ENCODE results near the gene SPDYE16.
"Not testable (repeated sequence)": the region's sequence is repeated elsewhere in the genome, so short reads cannot be mapped to it uniquely, and the experiment has no call there.

SPDYE16 gene, protein sequence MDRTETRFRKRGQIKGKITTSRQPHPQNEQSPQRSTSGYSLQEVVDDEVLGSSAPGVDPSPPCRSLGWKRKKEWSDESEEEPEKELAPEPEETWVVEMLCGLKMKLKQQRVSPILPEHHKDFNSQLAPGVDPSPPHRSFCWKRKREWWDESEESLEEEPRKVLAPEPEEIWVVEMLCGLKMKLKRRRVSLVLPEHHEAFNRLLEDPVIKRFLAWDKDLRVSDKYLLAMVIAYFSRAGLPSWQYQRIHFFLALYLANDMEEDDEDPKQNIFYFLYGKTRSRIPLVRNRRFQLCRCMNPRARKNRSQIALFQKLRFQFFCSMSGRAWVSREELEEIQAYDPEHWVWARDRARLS

GRCh38 chr7:76543197-76543596 is at the start of gene SPDYE16:
TSS of gene SPDYE16 (minus strand) at chr7:76543297. CDS start at chr7:76541459, 1,838 bp downstream.
- not testable (repeated sequence) for DNase-seq

DNA sequence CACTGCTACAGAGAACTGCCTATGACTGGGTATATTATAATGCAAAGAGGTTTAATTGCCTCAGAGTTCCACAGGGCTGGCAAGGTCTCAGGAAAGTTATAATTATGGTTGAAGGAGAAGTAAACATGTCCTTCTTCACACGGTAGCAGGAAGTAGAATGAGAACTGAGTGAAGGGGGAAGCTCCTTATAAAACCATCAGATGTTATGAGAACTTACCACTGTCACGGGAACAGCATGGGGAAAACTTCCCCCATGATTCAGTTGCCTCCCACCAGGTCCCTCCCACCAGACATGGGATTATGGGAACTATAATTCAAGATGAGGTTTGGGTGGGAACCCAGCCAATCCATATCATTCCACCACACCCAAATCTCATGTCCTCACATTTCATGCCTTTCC is 49.6 kb upstream of the SPDYE16 start:
- DNase-seq, result not testable (repeated sequence)

- DNase-seq, result not testable (repeated sequence)
Observed at GRCh38 chr7:76591602-76592304, 48.7 kb upstream of the SPDYE16 start.

GRCh38 chr7:76591033-76591432 is 47.9 kb upstream of the SPDYE16 start:
- DNase-seq, result not testable (repeated sequence)

DNA sequence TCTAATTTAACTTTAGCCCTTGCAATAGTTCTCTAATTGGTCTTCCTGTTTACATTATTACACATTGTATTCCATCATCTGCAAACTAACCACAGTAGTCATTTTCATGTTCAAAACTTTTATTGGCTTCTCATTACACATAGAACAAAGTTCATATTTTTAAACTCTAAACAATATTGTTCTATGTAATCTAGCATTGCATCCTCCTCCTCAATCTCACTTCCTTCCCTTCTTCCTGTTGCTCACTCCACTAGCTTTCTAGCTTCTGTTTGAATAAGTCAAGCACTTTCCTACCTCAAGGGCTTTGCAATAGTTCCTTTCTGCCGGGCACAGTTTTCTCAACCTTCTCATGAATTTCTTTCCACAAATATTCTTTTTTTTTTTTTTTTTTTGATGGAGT is 45.5 kb upstream of the SPDYE16 start:
- DNase-seq, result not testable (repeated sequence)

- not testable (repeated sequence) for DNase-seq
Observed at GRCh38 chr7:76586585-76587315, 43.7 kb upstream of the SPDYE16 start.

DNA sequence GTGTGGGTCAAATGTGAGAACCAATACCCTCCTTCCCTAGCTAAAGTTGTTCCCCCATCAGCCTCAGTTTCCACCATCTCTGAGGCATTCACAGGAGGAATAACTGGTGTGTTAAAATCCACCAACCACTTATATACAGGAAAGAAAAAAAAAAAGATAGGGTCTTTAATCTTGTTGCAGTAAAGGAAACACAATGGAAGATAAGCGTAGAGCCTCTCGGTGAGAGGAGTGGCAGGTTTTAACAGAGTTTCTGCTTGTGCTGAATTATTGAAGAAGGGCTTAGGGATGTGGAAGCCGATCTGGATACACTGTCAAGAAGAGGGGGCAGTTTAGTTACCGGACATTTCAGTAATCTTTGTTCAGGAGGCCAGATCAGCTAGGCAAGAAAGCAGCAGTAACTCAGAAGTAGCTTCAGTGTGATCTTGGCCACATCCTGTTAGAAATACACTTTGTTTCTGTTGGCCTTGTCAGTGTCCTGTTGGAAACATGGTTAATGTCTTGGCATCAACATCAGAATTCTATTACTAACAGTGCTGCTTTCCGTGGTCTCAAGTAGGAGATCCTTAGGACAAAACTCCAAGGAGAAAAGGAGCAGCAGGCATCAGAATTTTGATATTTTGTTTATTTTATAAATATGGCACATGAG is 40.7 kb upstream of the SPDYE16 start:
- not testable (repeated sequence) for DNase-seq

DNA sequence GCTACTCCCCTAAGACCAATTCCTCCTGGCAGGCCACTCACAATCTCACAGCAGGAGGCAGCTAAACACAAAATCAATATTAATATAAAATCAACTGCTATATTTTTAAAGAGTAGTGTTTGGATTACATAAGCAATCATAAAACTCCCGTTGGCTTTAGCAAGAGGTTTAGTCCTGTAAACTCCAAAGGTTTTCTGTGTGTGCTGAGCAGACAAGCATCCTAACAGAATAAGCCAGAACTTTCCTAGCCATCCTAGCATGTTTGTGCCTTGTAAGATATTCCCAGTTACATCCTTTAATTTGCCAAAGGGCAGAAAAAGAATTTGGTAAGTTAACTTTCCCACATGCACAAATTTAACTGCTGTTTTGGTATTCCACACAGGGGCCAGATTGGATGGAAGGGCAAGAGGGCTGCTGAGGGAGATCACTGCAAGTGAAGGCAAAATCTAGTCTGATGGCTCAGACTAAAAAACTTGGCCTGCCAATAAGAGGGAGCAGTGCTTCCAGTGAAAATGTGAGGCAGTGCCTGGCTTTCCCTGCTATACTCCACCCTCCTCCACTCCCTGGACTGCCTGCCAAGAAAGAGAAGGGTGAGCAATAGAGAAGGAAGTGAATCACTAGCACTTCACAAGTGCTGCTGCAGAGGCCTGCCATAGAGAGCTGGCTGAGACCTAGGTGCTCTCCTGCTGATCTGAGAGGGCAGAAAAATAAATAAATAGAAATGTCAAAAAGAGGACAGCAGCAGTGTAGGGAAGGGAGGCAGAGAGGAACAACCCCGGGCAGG is 39.9 kb upstream of the SPDYE16 start:
- not testable (repeated sequence) for DNase-seq

DNA sequence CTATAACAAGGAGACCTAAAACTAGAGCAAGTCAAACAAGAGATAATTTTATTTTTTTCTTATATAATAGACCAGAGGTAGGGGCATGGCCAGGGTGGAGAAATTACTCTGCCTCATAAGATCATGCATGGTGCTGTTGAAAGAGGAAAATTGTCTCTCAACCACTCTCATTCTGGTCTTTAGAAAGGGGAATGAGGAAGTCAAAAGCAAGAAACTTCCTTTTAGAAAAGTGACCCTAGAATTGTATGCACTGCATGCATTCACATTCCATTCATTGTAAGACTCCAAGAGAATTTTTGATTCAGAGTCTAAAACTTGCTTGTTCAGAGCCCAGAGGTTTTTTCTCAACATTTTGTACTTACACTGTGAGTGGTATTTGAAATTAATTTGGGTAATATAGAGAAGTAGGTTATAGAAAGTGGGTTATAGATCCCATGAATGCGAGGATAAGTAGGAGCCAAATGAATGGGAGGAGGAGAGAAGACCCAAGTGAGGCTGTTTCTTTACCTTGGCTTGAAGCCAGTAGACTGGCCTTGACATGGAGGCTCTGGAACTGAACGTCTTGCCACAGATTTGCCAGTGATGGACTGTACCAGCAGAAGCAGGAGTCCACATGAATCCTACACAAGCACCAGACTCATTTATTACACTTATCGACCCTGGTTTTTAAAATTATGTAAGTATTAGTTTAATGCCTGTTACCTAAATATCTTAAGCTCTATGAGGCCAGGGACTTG is 33.0 kb upstream of the SPDYE16 start:
- DNase-seq, result not testable (repeated sequence)

- DNase-seq, result not testable (repeated sequence)
Observed at GRCh38 chr7:76575431-76575830, 32.3 kb upstream of the SPDYE16 start.

GRCh38 chr7:76572296-76572695 is 29.2 kb upstream of the SPDYE16 start:
- not testable (repeated sequence) for DNase-seq

DNA sequence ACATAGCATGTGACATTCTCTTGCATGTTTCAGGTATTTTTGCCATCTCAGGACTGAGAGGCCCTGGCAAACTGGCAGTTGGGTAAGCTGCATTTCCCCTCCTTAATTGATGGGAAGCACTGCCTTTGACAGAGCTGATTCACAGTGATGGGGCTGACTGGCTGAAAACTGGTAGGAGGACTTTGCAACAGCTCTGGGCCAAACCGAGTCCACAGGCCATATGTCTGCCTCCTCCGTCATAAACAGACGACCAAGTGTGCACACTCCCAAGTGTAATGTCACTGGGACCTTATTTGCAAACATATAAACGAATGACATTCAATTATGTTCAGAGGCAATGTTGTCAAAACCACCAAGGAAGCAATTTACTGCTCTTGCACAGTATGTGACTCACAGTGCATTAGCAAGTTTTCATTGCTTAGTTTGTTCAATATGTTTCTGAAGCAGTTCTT is 27.3 kb upstream of the SPDYE16 start:
- DNase-seq, result not testable (repeated sequence)

GRCh38 chr7:76568742-76569141 is 25.6 kb upstream of the SPDYE16 start:
- not testable (repeated sequence) for DNase-seq

GRCh38 chr7:76567753-76568152 is 24.7 kb upstream of the SPDYE16 start:
- not testable (repeated sequence) for DNase-seq

DNA sequence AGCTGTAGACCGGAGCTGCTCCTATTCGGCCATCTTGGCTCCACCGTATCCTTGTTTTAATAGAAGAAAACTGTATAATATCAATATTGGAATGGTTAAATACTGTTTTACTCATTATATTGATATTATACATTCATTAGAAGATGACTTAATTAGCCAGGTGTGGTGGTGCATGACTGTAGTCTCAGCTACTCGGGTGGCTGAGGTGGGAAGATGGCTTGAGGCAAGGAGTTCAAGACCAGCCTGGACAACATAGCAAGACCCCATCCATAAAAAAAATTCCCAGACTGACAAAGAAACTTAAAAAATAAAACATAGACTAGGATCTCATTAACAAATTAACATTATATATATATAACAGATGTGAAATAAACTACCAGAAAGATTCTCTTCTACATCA is 24.2 kb upstream of the SPDYE16 start:
- DNase-seq, result not testable (repeated sequence)

DNA sequence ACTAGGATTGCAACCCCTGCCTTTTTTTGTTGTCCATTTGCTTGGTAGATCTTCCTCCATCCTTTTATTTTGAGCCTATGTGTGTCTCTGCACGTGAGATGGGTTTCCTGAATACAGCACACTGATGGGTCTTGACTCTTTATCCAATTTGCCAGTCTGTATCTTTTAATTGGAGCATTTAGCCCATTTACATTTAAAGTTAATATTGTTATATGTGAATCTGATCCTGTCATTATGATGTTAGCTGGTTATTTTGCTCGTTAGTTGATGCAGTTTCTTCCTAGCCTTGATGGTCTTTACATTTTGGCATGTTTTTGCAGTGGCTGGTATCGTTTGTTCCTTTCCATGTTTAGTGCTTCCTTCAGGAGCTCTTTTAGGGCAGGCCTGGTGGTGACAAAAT is 21.9 kb upstream of the SPDYE16 start:
- not testable (repeated sequence) for DNase-seq

- not testable (repeated sequence) for DNase-seq
Observed at GRCh38 chr7:76561342-76561741, 18.2 kb upstream of the SPDYE16 start.

- not testable (repeated sequence) for DNase-seq
Observed at GRCh38 chr7:76560157-76560556, 17.1 kb upstream of the SPDYE16 start.

DNA sequence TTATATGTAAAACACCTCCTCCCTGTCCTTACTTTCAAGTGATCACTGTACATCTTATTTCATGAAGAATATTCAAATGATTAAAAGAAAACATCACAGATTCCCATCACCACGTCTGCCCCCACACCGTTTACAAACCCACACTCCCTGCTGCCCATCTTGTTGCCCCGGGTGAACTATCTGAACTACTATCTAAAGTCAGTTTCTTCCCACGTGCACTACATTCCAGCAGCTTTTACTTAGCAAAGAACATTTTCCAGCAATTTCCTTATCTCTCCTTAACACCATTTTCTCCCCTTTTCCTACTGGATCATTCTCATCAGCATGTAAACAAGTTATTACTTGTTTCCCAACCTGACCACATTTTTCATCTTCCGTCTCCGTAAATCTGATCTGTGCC is 16.6 kb upstream of the SPDYE16 start:
- not testable (repeated sequence) for DNase-seq

- DNase-seq, result not testable (repeated sequence)
Observed at GRCh38 chr7:76551992-76552391, 8.9 kb upstream of the SPDYE16 start.

GRCh38 chr7:76549855-76550248 is 6.8 kb upstream of the SPDYE16 start:
- DNase-seq, result not testable (repeated sequence)

All from KG1 (cell line).